Parathyroid adenoma (tissue), 2 donors: ENCODE data around the gene BCAP31.

Experiments used
- H2AFZ ChIP-seq: fragments of 300-600 bp; sonication (generic); one replicate; pipeline ENCODE4 v1.7.0; 2017; ENCODE audit warnings: antibody characterized with exemption, mild to moderate bottlenecking
- H3K27ac ChIP-seq: fragments of 300-600 bp; sonication (generic); one replicate; pipeline ENCODE4 v1.7.0; 2017
- H3K27me3 ChIP-seq: fragments of 300-600 bp; sonication (generic); one replicate; pipeline ENCODE4 v1.7.0; 2017; ENCODE audit warnings: low read length; ENCODE audit not compliant: control insufficient read depth, insufficient read depth
- H3K36me3 ChIP-seq: fragments of 300-600 bp; sonication (generic); one replicate; pipeline ENCODE4 v1.7.0; 2017; ENCODE audit warnings: low read length; ENCODE audit not compliant: control insufficient read depth, insufficient read depth
- H3K4me1 ChIP-seq: fragments of 300-600 bp; sonication (generic); one replicate; pipeline ENCODE4 v1.7.0; 2017; ENCODE audit warnings: control low read depth
- H3K4me2 ChIP-seq: fragments of 300-600 bp; sonication (generic); one replicate; pipeline ENCODE4 v1.7.0; 2017; ENCODE audit warnings: low read length
- H3K4me3 ChIP-seq: fragments of 300-600 bp; sonication (generic); one replicate; pipeline ENCODE4 v1.7.0; 2017; ENCODE audit warnings: low read depth, low read length
- H3K79me2 ChIP-seq: fragments of 300-600 bp; sonication (generic); one replicate; pipeline ENCODE4 v1.7.0; 2017; ENCODE audit warnings: control low read depth
- H3K9ac ChIP-seq: fragments of 300-600 bp; sonication (generic); one replicate; pipeline ENCODE4 v1.7.0; 2017; ENCODE audit warnings: mild to moderate bottlenecking
- H3K9me3 ChIP-seq: fragments of 300-600 bp; sonication (generic); one replicate; pipeline ENCODE4 v1.7.0; 2017; ENCODE audit warnings: low read length; ENCODE audit not compliant: control insufficient read depth
- TF ChIP-seq, protein P1 (sequence below): fragments of 300-600 bp; sonication (generic); IDR thresholded peaks from one replicate; pipeline ENCODE4 v1.7.0; 2017; ENCODE audit warnings: antibody characterized with exemption, mild to moderate bottlenecking
- donor health status: primary hyperparathyroidism.

Gene BCAP31

DNA sequence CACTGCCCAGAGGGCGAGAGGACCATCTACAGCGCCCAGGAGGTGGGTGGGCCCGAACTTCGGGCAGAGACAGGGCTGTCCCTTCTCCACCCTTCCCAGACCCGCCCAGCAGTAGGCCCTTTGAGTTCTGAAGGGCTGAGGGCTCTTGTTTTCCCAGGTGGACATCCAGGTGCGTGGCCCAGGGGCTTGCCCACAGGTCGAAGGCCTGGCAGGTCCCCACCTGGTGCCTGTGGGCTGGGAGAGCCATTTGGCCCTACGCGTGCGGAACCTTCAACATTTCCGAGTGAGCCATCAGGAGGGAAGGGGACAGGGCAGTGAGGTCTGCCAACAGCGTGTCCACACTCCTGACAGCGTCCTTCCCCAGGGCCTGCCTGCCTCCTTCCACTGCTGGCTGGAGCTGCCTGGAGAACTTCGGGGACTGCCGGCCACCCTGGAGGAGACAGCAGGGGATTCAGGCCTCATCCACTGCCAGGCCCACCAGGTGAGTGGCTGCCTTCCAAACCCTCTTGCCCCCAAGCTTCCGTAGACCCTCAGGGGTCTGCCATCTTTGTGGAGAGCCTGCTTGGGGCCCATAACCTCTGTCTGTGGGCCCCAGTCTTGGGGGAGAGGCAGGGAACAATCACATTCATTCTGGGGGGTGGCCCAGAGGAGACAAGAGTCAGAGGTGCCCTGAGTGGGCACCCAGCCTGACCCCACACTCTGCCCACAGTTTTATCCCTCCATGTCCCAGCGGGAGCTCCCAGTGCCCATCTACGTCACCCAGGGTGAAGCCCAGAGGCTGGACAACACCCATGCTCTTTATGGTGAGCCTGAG is 46.6 kb upstream of the BCAP31 start:
- Histone ChIP-seq H3K36me3 (no peaks in the 10 kb centered on the region), H3K4me1 (no peaks in the 10 kb centered on the region), H3K4me3 (no peak overlapping the region), H3K4me2 (no peak overlapping the region), H3K9ac (no peak overlapping the region), H3K27me3 (no peaks in the 10 kb centered on the region), H3K27ac (no peak overlapping the region), H3K79me2 (no peaks in the 10 kb centered on the region), H3K9me3 (no peaks in the 10 kb centered on the region), H2AFZ (no peak overlapping the region)
- TF ChIP-seq, protein P1, sequence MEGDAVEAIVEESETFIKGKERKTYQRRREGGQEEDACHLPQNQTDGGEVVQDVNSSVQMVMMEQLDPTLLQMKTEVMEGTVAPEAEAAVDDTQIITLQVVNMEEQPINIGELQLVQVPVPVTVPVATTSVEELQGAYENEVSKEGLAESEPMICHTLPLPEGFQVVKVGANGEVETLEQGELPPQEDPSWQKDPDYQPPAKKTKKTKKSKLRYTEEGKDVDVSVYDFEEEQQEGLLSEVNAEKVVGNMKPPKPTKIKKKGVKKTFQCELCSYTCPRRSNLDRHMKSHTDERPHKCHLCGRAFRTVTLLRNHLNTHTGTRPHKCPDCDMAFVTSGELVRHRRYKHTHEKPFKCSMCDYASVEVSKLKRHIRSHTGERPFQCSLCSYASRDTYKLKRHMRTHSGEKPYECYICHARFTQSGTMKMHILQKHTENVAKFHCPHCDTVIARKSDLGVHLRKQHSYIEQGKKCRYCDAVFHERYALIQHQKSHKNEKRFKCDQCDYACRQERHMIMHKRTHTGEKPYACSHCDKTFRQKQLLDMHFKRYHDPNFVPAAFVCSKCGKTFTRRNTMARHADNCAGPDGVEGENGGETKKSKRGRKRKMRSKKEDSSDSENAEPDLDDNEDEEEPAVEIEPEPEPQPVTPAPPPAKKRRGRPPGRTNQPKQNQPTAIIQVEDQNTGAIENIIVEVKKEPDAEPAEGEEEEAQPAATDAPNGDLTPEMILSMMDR: no peak

DNA sequence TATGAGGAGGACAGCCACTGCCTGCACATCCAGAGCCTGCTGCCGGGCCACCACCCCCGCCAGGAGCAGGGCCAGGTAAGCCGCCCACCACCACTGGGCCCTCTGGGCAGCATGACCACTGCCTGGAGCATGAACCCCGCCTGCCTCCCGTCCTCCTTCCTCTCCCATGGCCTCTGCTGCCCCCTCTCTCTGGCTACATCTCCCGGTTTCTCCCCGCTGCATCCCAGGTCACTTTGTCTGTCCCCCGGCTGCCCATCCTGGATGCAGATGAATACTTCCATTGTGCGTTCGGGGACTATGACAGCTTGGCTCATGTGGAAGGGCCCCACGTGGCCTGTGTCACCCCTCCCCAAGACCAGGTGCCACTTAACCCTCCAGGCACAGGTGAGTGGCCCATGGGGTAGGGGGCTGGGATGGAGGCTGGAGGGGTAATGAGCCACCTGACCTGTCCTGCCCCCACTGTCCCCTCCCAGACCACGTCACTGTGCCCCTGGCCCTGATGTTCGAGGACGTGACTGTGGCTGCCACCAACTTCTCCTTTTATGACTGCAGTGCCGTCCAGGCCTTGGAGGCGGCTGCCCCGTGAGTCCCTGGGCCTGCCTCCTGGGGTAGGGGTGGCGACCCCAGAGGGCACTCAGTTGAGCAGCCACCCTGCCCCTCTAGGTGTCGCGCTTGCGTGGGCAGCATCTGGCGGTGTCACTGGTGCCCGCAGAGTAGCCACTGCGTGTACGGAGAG is 45.8 kb upstream of the BCAP31 start:
- no peak overlapping the region for H3K4me3 ChIP-seq
- no peaks in the 10 kb centered on the region for H3K36me3 ChIP-seq
- no peak overlapping the region for H3K9ac ChIP-seq
- no peak overlapping the region for H3K27ac ChIP-seq
- no peaks in the 10 kb centered on the region for H3K27me3 ChIP-seq
- H3K9me3 ChIP-seq: no peaks in the 10 kb centered on the region
- H3K4me2 ChIP-seq: no peak overlapping the region
- TF ChIP-seq, protein P1: no peak
- no peaks in the 10 kb centered on the region for H3K4me1 ChIP-seq
- H3K79me2 ChIP-seq: no peaks in the 10 kb centered on the region
- H2AFZ ChIP-seq: no peak overlapping the region

DNA sequence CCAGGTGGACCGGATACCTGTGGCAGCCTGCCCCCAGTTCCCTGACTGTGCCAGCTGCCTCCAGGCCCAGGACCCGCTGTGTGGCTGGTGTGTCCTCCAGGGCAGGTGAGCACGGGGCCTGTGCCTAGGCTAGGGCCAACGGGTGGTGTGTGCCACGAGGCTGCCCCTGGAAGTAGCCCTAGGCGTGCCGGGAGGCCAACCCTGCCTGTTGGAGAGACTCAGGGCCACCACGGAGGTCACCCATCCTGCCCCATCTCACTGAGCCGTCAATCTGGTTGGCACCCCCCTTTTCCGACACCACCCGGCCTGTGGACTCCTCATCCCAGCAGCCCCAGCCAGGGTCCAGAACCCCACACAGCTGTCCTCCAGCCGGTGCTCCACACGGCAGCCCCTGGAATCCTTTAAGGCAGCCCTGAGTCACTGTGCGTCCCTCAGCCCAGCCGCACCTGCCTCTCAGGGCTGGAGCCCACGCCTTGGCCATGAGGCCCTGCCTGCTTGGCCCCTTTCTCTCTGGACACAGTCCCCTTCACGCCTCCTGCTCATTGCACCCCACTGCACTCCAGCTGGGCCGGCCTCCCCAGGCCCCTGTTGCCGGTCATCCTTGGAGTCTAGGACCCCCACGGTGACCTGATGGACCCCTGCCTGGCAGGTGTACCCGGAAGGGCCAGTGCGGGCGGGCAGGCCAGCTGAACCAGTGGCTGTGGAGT is 45.1 kb upstream of the BCAP31 start:
- Histone ChIP-seq H3K79me2 (no peaks in the 10 kb centered on the region), H3K4me2 (no peak overlapping the region), H3K27me3 (no peaks in the 10 kb centered on the region), H3K4me3 (no peak overlapping the region), H2AFZ (no peak overlapping the region), H3K9me3 (no peaks in the 10 kb centered on the region), H3K4me1 (no peaks in the 10 kb centered on the region), H3K27ac (no peak overlapping the region), H3K36me3 (no peaks in the 10 kb centered on the region), H3K9ac (no peak overlapping the region)
- TF ChIP-seq, protein P1: no peak

DNA sequence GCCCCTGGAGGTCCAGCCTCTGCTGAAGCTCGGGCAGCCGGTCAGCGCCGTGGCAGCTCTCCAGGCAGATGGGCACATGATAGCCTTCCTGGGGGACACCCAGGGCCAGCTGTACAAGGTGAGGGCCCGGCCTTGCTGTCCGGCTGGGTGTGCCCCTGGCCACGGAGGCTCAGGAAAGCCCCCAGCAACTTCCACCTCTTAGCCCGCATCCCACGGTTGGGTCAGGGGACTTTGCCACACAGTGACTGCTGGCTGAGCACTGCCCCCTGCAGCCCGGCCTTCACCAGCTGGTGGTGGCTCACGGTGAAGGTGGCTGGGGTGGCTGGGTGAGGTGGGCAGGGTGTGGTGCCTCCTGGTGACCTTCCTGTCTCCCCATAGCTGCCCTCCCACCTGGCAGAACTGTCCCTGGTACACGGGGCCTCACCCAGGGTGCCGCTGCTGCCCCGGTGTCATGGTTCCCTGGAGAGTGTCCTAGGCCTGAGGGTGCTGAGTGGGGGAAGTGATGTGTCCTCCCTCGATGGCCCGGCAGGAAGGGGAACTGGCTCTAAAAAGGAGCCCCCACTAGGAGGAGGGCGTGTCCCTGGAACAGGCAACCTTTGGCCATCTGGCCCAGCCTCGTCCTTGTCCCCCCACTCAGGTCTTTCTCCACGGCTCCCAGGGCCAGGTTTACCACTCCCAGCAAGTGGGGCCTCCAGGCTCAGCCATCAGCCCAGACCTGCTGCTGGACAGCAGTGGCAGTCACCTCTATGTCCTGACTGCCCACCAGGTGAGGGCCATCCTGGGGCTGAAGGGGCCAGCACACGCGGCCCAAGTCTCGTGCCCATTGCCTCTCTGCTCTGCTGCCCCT is 44.3 kb upstream of the BCAP31 start:
- no peaks in the 10 kb centered on the region for H3K36me3 ChIP-seq
- H3K4me2 ChIP-seq: no peak overlapping the region
- no peaks in the 10 kb centered on the region for H3K79me2 ChIP-seq
- H2AFZ ChIP-seq: no peak overlapping the region
- no peak overlapping the region for H3K4me3 ChIP-seq
- H3K9ac ChIP-seq: no peak overlapping the region
- no peaks in the 10 kb centered on the region for H3K9me3 ChIP-seq
- TF ChIP-seq, protein P1: no peak
- no peaks in the 10 kb centered on the region for H3K4me1 ChIP-seq
- H3K27ac ChIP-seq: no peak overlapping the region
- no peaks in the 10 kb centered on the region for H3K27me3 ChIP-seq
